NCI-H1092 (cell line): Measurements from ENCODE around the gene ACAA2.
"Not testable (repeated sequence)": the region's sequence is repeated elsewhere in the genome, so short reads cannot be mapped to it uniquely, and the experiment has no call there.

Experiments used
- DNase-seq: peaks from one replicate; lab custom pipeline; 2025; lab: John Stamatoyannopoulos, UW

The ACAA2 gene

GRCh38 chr18:49811151-49811938, 2.0 kb downstream of the ACAA2 start:
- no peak for DNase-seq

GRCh38 chr18:49808553-49809191, 4.7 kb downstream of the ACAA2 start:
- DNase-seq = not testable (repeated sequence)

GRCh38 chr18:49804096-49804495, 9.2 kb downstream of the ACAA2 start:
- DNase-seq = no peak

- no peak for DNase-seq
These were observed 10.7 kb downstream of the ACAA2 start for GRCh38 chr18:49802623-49803022.

- not testable (repeated sequence) for DNase-seq
These were observed 12.8 kb downstream of the ACAA2 start for GRCh38 chr18:49800491-49800890.

- not testable (repeated sequence) for DNase-seq
These were observed 13.5 kb downstream of the ACAA2 start for GRCh38 chr18:49799806-49800205.

GRCh38 chr18:49798001-49798400, 15.3 kb downstream of the ACAA2 start:
- DNase-seq = no peak

- no peak for DNase-seq
These were observed 17.5 kb downstream of the ACAA2 start for GRCh38 chr18:49795612-49796552.

- no peak for DNase-seq
These were observed 18.6 kb downstream of the ACAA2 start for GRCh38 chr18:49794743-49795142.

GRCh38 chr18:49789560-49790134, 23.7 kb downstream of the ACAA2 start:
- DNase-seq = not testable (repeated sequence)

GRCh38 chr18:49788327-49788898, 24.9 kb downstream of the ACAA2 start:
- no peak for DNase-seq

GRCh38 chr18:49786019-49786720, 27.2 kb downstream of the ACAA2 start:
- no peak for DNase-seq

- DNase-seq = no peak
These were observed 28.7 kb downstream of the ACAA2 start for GRCh38 chr18:49784427-49785185.

- not testable (repeated sequence) for DNase-seq
These were observed 29.7 kb downstream of the ACAA2 start for GRCh38 chr18:49783631-49784030.

GRCh38 chr18:49778826-49779465, 34.4 kb downstream of the ACAA2 start:
- no peak for DNase-seq

- DNase-seq = no peak
These were observed 44.1 kb downstream of the ACAA2 start for GRCh38 chr18:49769047-49769728.

GRCh38 chr18:49768051-49768391, 45.3 kb downstream of the ACAA2 start:
- DNase-seq = no peak

- no peak for DNase-seq
These were observed 46.0 kb downstream of the ACAA2 start for GRCh38 chr18:49767111-49768050.
